Upper lobe of left lung (tissue), 4 donors: ENCODE data around the gene KCNG4.

ENCODE experiments used
- POLR2A ChIP-seq, 4 donors: fragments of 450-650 bp; IDR thresholded peaks; one replicate each; pipeline ENCODE4 v1.5.1; 2016 to 2017; ENCODE audit warnings: antibody characterized with exemption in 4 of 4, mild to moderate bottlenecking in 2 of 4
- POLR2AphosphoS5 ChIP-seq, 2 donors: sonication (generic); formaldehyde crosslinking; IDR thresholded peaks; one replicate each; pipeline ENCODE4 v1.5.1; 2017; ENCODE audit warnings: antibody characterized with exemption in 2 of 2
- TF ChIP-seq, protein P1 (sequence below), 6 experiments: fragments of 450-650 bp in 4 of 6; fragments of 200-600 bp in 2 of 6; sonication (generic) in 2 of 6; IDR thresholded peaks; one replicate each; pipeline ENCODE4 v1.5.1; 2016 to 2019; ENCODE audit warnings: antibody characterized with exemption in 6 of 6

DNA sequence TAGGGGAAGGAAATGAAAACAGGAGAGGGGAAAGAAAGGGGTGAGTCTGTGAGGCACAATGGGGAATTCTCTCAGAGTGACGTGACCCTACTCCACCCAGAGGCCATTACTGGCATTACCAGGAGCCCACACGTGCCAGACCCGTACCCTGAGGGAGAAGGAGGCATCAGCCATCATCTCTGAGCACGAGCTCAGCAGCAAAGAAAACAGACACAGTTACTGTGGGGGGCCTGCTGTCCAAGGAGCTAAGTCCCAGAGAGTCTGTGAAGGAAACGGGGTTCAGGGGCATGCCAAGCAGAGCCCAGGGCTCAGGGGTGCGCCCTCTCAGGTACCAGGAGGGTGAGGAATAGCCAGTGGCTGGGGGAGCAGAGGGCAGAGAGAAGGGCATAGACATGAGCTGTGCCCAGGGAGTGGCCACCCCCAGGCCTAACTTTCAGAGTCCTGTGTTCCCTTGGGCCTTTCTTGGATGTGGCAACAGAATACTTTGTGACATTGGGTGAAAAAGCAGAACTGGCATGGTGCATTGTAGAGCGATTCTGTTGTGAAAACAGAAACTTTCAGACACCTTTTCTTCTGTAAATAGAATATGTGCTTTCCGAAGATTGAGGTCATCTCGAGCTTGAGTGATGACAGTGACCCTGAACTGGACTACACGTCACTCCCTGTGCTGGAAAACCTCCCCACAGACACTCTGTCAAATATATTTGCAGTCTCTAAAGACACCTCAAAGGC, 64.3 kb downstream of the KCNG4 start:
- TF ChIP-seq, protein P1, sequence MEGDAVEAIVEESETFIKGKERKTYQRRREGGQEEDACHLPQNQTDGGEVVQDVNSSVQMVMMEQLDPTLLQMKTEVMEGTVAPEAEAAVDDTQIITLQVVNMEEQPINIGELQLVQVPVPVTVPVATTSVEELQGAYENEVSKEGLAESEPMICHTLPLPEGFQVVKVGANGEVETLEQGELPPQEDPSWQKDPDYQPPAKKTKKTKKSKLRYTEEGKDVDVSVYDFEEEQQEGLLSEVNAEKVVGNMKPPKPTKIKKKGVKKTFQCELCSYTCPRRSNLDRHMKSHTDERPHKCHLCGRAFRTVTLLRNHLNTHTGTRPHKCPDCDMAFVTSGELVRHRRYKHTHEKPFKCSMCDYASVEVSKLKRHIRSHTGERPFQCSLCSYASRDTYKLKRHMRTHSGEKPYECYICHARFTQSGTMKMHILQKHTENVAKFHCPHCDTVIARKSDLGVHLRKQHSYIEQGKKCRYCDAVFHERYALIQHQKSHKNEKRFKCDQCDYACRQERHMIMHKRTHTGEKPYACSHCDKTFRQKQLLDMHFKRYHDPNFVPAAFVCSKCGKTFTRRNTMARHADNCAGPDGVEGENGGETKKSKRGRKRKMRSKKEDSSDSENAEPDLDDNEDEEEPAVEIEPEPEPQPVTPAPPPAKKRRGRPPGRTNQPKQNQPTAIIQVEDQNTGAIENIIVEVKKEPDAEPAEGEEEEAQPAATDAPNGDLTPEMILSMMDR (IDR thresholded peaks at IDR 0.05): peak; percentile 58 to 92 (median 86)
- TF ChIP-seq POLR2AphosphoS5 (IDR thresholded peaks at IDR 0.05) (no peak), POLR2A (IDR thresholded peaks at IDR 0.05) (no peak)
